HepG2 (cell line): Measurements from ENCODE around the gene CHAF1A. TPM values are rescaled to one million over a fixed set of nuclear protein-coding genes. Genes with fewer than 3 reads are reported as not detected.

Experiments used
- ADNP ChIP-seq: sonication (generic); formaldehyde crosslinking; IDR thresholded peaks from 2 replicates; pipeline ENCODE4 v1.4.0; 2020; ENCODE audit warnings: missing genetic modification reagents
- CC2D1A ChIP-seq: sonication (generic); formaldehyde crosslinking; IDR thresholded peaks from 2 replicates; pipeline ENCODE4 v1.8.1; 2023; ENCODE audit warnings: mild to moderate bottlenecking, missing genetic modification reagents
- DPF2 ChIP-seq: sonication (generic); formaldehyde crosslinking; IDR thresholded peaks from 2 replicates; pipeline ENCODE4 v1.4.0; 2020; ENCODE audit warnings: mild to moderate bottlenecking, low read depth, missing genetic modification reagents, borderline replicate concordance
- ETV5 ChIP-seq: IDR thresholded peaks from 2 replicates; pipeline ENCODE4 v1.6.1; 2018; ENCODE audit warnings: missing biosample characterization, missing genetic modification reagents, inconsistent platforms, borderline replicate concordance
- FOXO1 ChIP-seq: sonication (generic); formaldehyde crosslinking; IDR thresholded peaks from 2 replicates; pipeline ENCODE4 v1.4.0; 2020; ENCODE audit warnings: missing genetic modification reagents
- HCFC1 ChIP-seq: fragments of 150-350 bp; IDR thresholded peaks from 2 replicates; pipeline ENCODE4 v1.6.1; 2014; ENCODE audit warnings: low read depth, low read length
- HDAC2 ChIP-seq: sonication (generic); formaldehyde crosslinking; IDR thresholded peaks from 2 replicates; pipeline ENCODE4 v1.4.0; 2020; ENCODE audit warnings: missing genetic modification reagents
- HMGA1 ChIP-seq: sonication (generic); formaldehyde crosslinking; conservative IDR thresholded peaks from 2 replicates; pipeline ENCODE4 v1.4.0; 2020; ENCODE audit warnings: missing genetic modification reagents
- HNF4A ChIP-seq: sonication (generic); formaldehyde crosslinking; IDR thresholded peaks from 2 replicates; pipeline ENCODE4 v1.4.0; 2020; ENCODE audit warnings: missing genetic modification reagents
- HNF4G ChIP-seq, 2 experiments: sonication (generic) in 1 of 2; formaldehyde crosslinking in 1 of 2; IDR thresholded peaks; 2 replicates each; pipeline versions ENCODE4 v1.4.0 to v1.6.1; 2011 to 2020; ENCODE audit warnings: borderline replicate concordance in 2 of 2, low read depth in 2 of 2, mild to moderate bottlenecking in 2 of 2, low read length in 1 of 2, missing genetic modification reagents in 1 of 2, moderate library complexity in 1 of 2
- HNRNPH1 ChIP-seq: fragments of 200-400 bp; formaldehyde crosslinking; optimal IDR thresholded peaks from 2 replicates; pipeline ENCODE3; 2017; ENCODE audit warnings: mild to moderate bottlenecking, low read depth, low read length
- NCOR1 ChIP-seq: fragments of 200-600 bp; sonication (generic); IDR thresholded peaks from 2 replicates; pipeline ENCODE4 v1.7.0; 2017; ENCODE audit warnings: antibody characterized with exemption, low read length, borderline replicate concordance
- PHF20 ChIP-seq: sonication (generic); formaldehyde crosslinking; IDR thresholded peaks from 2 replicates; pipeline ENCODE4 v1.5.0; 2020; ENCODE audit warnings: mild to moderate bottlenecking, missing genetic modification reagents
- RNF2 ChIP-seq: fragments of 450-650 bp; conservative IDR thresholded peaks from 2 replicates; pipeline ENCODE4 v1.6.1; 2016; ENCODE audit warnings: low read depth
- SAP130 ChIP-seq: IDR thresholded peaks from 2 replicates; pipeline ENCODE4 v1.6.1; 2016; ENCODE audit warnings: low read depth
- SMC3 ChIP-seq: IDR thresholded peaks from 2 replicates; pipeline ENCODE4 v1.6.1; 2011; ENCODE audit warnings: low read length, improper control_type of control experiment
- STAG1 ChIP-seq: sonication (generic); formaldehyde crosslinking; IDR thresholded peaks from 2 replicates; pipeline ENCODE4 v1.4.0; 2020; ENCODE audit warnings: missing genetic modification reagents
- STAT5B ChIP-seq: sonication (generic); formaldehyde crosslinking; IDR thresholded peaks from 2 replicates; pipeline ENCODE4 v1.4.0; 2020; ENCODE audit warnings: missing genetic modification reagents
- ZNF296 ChIP-seq: sonication (generic); formaldehyde crosslinking; conservative IDR thresholded peaks from 2 replicates; pipeline ENCODE4 v1.5.0; 2020; ENCODE audit warnings: mild to moderate bottlenecking, missing genetic modification reagents
- ZNF33A ChIP-seq: sonication (generic); formaldehyde crosslinking; IDR thresholded peaks from 2 replicates; pipeline ENCODE4 v1.5.1; 2020; ENCODE audit warnings: missing genetic modification reagents, mild to moderate bottlenecking, moderate library complexity, borderline replicate concordance
- ZNF570 ChIP-seq: sonication (generic); formaldehyde crosslinking; IDR thresholded peaks from 2 replicates; pipeline ENCODE4 v1.4.0; 2020; ENCODE audit warnings: mild to moderate bottlenecking, missing genetic modification reagents, borderline replicate concordance
- polyA plus RNA-seq, 8 experiments: library from polyadenylated mRNA; depleted of rRNA in 3 of 8; stranded (reverse) in 7 of 8; unstranded in 1 of 8; fragments of >200 nt; fragmentation: Illumina TruSeq in 4 of 8; extraction: Trizol in 4 of 8; gene quantifications; 2 replicates each; pipeline versions ENCODE4 v1.2.1 to v1.2.3, GENCODE V29; 2011 to 2016; ENCODE audit warnings: low read depth in 4 of 8, missing spikeins in 1 of 8, mixed read lengths in 1 of 8; ENCODE audit not compliant: insufficient read depth in 1 of 8
- total RNA-seq, 5 experiments: library from RNA; depleted of rRNA; stranded (reverse); fragments of >200 nt; fragmentation: Illumina TruSeq; extraction: Trizol; gene quantifications; 2 replicates each; pipeline ENCODE4 v1.2.3, GENCODE V29; 2016; ENCODE audit warnings: low read depth in 1 of 5
- TF ChIP-seq, protein P1 (sequence below): sonication (generic); formaldehyde crosslinking; conservative IDR thresholded peaks from 2 replicates; pipeline ENCODE4 v1.5.0; 2020; ENCODE audit warnings: missing genetic modification reagents
- TF ChIP-seq, protein P2 (sequence below): sonication (generic); formaldehyde crosslinking; IDR thresholded peaks from 2 replicates; pipeline ENCODE4 v1.4.0; 2020; ENCODE audit warnings: missing genetic modification reagents
- TF ChIP-seq, protein P3 (sequence below): sonication (generic); formaldehyde crosslinking; IDR thresholded peaks from 2 replicates; pipeline ENCODE4 v1.4.0; 2020; ENCODE audit warnings: mild to moderate bottlenecking, missing genetic modification reagents
- TF ChIP-seq, protein P4 (sequence below): sonication (generic); formaldehyde crosslinking; conservative IDR thresholded peaks from 2 replicates; pipeline ENCODE4 v1.4.0; 2020; ENCODE audit warnings: mild to moderate bottlenecking, missing genetic modification reagents, moderate library complexity

CHAF1A gene
- total and polyA plus RNA-seq, 2 of the 13 experiments (the other 11 are each of a cell fraction or from before 2014, with no cell fraction given): 11.0 to 34.8 TPM

DNA sequence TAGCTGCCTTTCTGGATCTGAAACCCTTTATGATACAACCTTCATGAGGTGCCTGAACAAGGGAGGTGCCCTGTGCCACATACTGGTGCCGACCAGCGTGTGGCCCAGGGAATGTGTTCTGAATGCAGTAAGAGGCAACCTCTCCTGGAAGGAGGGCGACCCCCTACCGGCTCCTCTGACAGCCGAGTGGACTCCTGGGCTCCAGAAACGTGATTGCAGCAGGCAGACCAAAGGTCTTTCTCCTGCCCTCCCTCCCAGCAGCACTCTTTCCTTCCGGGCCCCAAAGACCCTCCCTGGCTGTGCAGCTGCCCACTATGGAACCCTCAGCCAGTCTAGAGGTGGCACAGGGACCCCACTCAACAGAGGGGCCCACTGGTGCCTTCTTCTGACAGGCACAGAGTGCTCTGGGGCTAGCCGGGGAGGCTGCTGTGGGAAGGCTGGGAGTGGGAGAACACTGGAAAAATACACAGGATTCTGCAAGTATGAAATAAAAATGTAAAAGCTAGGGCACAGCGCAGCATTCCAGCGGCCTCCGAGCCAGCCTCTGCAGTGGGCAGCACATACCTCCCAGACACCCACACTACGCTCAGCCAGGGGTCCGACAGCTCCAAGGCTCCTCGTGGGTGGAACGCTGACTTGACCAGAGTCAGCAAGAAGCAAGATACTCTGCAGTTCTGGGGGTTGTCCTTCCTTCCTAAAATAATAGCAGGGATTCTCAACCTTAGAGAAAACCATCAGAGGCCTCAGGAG, 17.0 kb upstream of the CHAF1A start (continued):
- TF ChIP-seq, protein P1, sequence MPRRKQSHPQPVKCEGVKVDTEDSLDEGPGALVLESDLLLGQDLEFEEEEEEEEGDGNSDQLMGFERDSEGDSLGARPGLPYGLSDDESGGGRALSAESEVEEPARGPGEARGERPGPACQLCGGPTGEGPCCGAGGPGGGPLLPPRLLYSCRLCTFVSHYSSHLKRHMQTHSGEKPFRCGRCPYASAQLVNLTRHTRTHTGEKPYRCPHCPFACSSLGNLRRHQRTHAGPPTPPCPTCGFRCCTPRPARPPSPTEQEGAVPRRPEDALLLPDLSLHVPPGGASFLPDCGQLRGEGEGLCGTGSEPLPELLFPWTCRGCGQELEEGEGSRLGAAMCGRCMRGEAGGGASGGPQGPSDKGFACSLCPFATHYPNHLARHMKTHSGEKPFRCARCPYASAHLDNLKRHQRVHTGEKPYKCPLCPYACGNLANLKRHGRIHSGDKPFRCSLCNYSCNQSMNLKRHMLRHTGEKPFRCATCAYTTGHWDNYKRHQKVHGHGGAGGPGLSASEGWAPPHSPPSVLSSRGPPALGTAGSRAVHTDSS (CRISPR knock-in tag): no peak
- TF ChIP-seq HCFC1 (no peak), SAP130 (CRISPR knock-in tag) (peak; percentile 67), STAT5B (no peak), HNF4G (IDR thresholded peaks at IDR 0.05; ENCODE audit: borderline replicate concordance, low read depth, low read length) (peak; percentile 82), HNF4G (CRISPR knock-in tag; IDR thresholded peaks at IDR 0.05; ENCODE audit: borderline replicate concordance, low read depth) (peak; percentile 52; the same call in 1 of the 2 replicates), ZNF296 (no peak), NCOR1 (no peak), PHF20 (CRISPR knock-in tag) (no peak), HNRNPH1 (no peak), STAG1 (CRISPR knock-in tag) (no peak), HMGA1 (CRISPR knock-in tag) (no peak), SMC3 (no peak), ZNF570 (CRISPR knock-in tag) (no peak), DPF2 (CRISPR knock-in tag) (no peak), HNF4A (CRISPR knock-in tag) (peak; percentile 91), FOXO1 (CRISPR knock-in tag) (no peak), CC2D1A (CRISPR knock-in tag) (no peak), ADNP (CRISPR knock-in tag) (no peak), ETV5 (CRISPR knock-in tag) (peak; percentile 71; the same call in 1 of the 2 replicates), HDAC2 (CRISPR knock-in tag) (0 out of 2 replicates have a peak, but pooled peaks have one; percentile 28), ZNF33A (CRISPR knock-in tag) (no peak), RNF2 (no peak)
- TF ChIP-seq, protein P2, sequence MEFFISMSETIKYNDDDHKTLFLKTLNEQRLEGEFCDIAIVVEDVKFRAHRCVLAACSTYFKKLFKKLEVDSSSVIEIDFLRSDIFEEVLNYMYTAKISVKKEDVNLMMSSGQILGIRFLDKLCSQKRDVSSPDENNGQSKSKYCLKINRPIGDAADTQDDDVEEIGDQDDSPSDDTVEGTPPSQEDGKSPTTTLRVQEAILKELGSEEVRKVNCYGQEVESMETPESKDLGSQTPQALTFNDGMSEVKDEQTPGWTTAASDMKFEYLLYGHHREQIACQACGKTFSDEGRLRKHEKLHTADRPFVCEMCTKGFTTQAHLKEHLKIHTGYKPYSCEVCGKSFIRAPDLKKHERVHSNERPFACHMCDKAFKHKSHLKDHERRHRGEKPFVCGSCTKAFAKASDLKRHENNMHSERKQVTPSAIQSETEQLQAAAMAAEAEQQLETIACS (CRISPR knock-in tag): no peak
- TF ChIP-seq, protein P3, sequence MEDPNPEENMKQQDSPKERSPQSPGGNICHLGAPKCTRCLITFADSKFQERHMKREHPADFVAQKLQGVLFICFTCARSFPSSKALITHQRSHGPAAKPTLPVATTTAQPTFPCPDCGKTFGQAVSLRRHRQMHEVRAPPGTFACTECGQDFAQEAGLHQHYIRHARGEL (CRISPR knock-in tag): no peak
- TF ChIP-seq, protein P4, sequence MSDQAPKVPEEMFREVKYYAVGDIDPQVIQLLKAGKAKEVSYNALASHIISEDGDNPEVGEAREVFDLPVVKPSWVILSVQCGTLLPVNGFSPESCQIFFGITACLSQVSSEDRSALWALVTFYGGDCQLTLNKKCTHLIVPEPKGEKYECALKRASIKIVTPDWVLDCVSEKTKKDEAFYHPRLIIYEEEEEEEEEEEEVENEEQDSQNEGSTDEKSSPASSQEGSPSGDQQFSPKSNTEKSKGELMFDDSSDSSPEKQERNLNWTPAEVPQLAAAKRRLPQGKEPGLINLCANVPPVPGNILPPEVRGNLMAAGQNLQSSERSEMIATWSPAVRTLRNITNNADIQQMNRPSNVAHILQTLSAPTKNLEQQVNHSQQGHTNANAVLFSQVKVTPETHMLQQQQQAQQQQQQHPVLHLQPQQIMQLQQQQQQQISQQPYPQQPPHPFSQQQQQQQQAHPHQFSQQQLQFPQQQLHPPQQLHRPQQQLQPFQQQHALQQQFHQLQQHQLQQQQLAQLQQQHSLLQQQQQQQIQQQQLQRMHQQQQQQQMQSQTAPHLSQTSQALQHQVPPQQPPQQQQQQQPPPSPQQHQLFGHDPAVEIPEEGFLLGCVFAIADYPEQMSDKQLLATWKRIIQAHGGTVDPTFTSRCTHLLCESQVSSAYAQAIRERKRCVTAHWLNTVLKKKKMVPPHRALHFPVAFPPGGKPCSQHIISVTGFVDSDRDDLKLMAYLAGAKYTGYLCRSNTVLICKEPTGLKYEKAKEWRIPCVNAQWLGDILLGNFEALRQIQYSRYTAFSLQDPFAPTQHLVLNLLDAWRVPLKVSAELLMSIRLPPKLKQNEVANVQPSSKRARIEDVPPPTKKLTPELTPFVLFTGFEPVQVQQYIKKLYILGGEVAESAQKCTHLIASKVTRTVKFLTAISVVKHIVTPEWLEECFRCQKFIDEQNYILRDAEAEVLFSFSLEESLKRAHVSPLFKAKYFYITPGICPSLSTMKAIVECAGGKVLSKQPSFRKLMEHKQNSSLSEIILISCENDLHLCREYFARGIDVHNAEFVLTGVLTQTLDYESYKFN (CRISPR knock-in tag): peak; percentile 66; the same call in 1 of the 2 replicates
